Trophoblast cell (in vitro differentiated cells and primary cell): ENCODE measurements around the gene TEX19.

ENCODE experiments used
- DNase-seq, 2 donors: peaks; one replicate each; pipeline ENCODE4 v3.0.0-alpha.2; 2016
- H2AFZ ChIP-seq: 2 replicates; pipeline ENCODE4 v1.6.1; 2013; ENCODE audit warnings: low read length, moderate library complexity, mild to moderate bottlenecking; ENCODE audit not compliant: insufficient read depth, poor library complexity
- H2AK5ac ChIP-seq: 2 replicates; pipeline ENCODE4 v1.6.1; 2013; ENCODE audit warnings: mild to moderate bottlenecking, low read length
- H2BK120ac ChIP-seq: 2 replicates; pipeline ENCODE4 v1.6.1; 2013; ENCODE audit warnings: low read length, mild to moderate bottlenecking, moderate library complexity; ENCODE audit not compliant: insufficient read depth, poor library complexity
- H2BK12ac ChIP-seq: 2 replicates; pipeline ENCODE4 v1.6.1; 2013; ENCODE audit warnings: mild to moderate bottlenecking, low read length, moderate library complexity
- H2BK5ac ChIP-seq: 2 replicates; pipeline ENCODE4 v1.6.1; 2013; ENCODE audit warnings: low read length, low read depth, moderate library complexity, mild to moderate bottlenecking; ENCODE audit not compliant: poor library complexity
- H3K14ac ChIP-seq: 2 replicates; pipeline ENCODE4 v1.6.1; 2013; ENCODE audit warnings: mild to moderate bottlenecking, low read length
- H3K18ac ChIP-seq: 2 replicates; pipeline ENCODE4 v1.6.1; 2013; ENCODE audit warnings: mild to moderate bottlenecking, low read length
- H3K23ac ChIP-seq: 2 replicates; pipeline ENCODE4 v1.6.1; 2013; ENCODE audit warnings: low read length
- H3K27ac ChIP-seq: 2 replicates; pipeline ENCODE4 v1.5.1; 2013; ENCODE audit warnings: low read depth, mild to moderate bottlenecking, inconsistent platforms, low read length, moderate library complexity
- H3K27me3 ChIP-seq: 2 replicates; pipeline ENCODE4 v1.6.1; 2013; ENCODE audit warnings: inconsistent platforms, mild to moderate bottlenecking, low read length, moderate library complexity; ENCODE audit not compliant: insufficient read depth
- H3K36me3 ChIP-seq, 2 experiments: 1 replicate in 1 of 2; 2 replicates in 1 of 2; pipeline ENCODE4 v1.6.1; 2013; ENCODE audit warnings: low read length in 2 of 2, mild to moderate bottlenecking in 2 of 2, moderate library complexity in 1 of 2; ENCODE audit not compliant: insufficient read depth in 2 of 2, control insufficient read depth in 1 of 2
- H3K4ac ChIP-seq: 2 replicates; pipeline ENCODE4 v1.6.1; 2013; ENCODE audit warnings: low read depth, mild to moderate bottlenecking, low read length, moderate library complexity
- H3K4me1 ChIP-seq, 2 experiments: 1 replicate in 1 of 2; 2 replicates in 1 of 2; pipeline ENCODE4 v1.6.1; 2013; ENCODE audit warnings: low read length in 2 of 2, mild to moderate bottlenecking in 2 of 2, moderate library complexity in 1 of 2; ENCODE audit not compliant: insufficient read depth in 2 of 2, control insufficient read depth in 1 of 2
- H3K4me2 ChIP-seq: 2 replicates; pipeline ENCODE4 v1.6.1; 2013; ENCODE audit warnings: inconsistent platforms, mild to moderate bottlenecking, low read length, moderate library complexity
- H3K4me3 ChIP-seq: 2 replicates; pipeline ENCODE4 v1.5.1; 2013; ENCODE audit warnings: mild to moderate bottlenecking, low read depth, low read length, inconsistent platforms
- H3K79me1 ChIP-seq: one replicate; pipeline ENCODE4 v1.6.1; 2013; ENCODE audit warnings: low read length
- H3K79me2 ChIP-seq: 2 replicates; pipeline ENCODE4 v1.6.1; 2013; ENCODE audit warnings: low read length, mild to moderate bottlenecking; ENCODE audit not compliant: control insufficient read depth, insufficient read depth, poor library complexity
- H3K9ac ChIP-seq: 2 replicates; pipeline ENCODE4 v1.6.1; 2013; ENCODE audit warnings: mild to moderate bottlenecking, low read length
- H3K9me3 ChIP-seq: 2 replicates; pipeline ENCODE4 v1.6.1; 2013; ENCODE audit warnings: low read depth, mild to moderate bottlenecking, control low read depth, inconsistent platforms, low read length; ENCODE audit not compliant: insufficient read depth
- H4K12ac ChIP-seq: 2 replicates; pipeline ENCODE4 v1.6.1; 2013; ENCODE audit warnings: low read depth, mild to moderate bottlenecking, low read length, moderate library complexity
- H4K8ac ChIP-seq: 2 replicates; pipeline ENCODE4 v1.6.1; 2013; ENCODE audit warnings: low read depth, mild to moderate bottlenecking, low read length, moderate library complexity
- H4K91ac ChIP-seq: one replicate; pipeline ENCODE4 v1.6.1; 2013; ENCODE audit warnings: low read depth, mild to moderate bottlenecking, low read length, moderate library complexity
- WGBS: extraction: QIAGEN DNeasy Blood & Tissue Kit; methylation state at CpG from one replicate; pipeline ENCODE4 v1.1.7; 2013; ENCODE audit warnings: missing lambda C conversion rate; ENCODE audit not compliant: insufficient read length, insufficient coverage; ENCODE audit errors: extremely low coverage; 5-methylcytosine and 5-hydroxymethylcytosine counted together

Gene TEX19

DNA sequence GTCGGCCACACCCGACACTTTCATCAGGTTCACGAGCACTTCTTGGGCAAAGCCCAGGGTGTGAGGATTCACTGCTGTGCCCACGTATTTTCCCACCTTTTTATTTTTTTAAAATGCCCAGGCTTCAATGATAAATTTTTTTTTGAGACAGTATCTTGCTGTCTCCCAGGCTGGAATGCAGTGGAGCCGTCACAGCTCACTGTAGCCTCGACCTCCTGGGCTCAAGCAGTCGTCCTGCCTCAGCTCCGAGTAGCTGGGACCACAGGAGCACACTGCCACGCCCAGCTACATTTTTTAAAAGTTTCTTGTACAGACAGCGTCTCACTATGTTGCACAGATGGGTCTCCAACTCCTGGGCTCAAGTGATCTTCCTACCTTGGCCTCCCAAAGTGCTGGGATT, 30.3 kb downstream of the TEX19 start:
- Histone ChIP-seq H3K14ac (no peak overlapping the region), H3K9ac (no peak overlapping the region), H3K9me3 (no peaks in the 10 kb centered on the region), H3K4ac (no peak overlapping the region), H4K8ac (no peak overlapping the region), H2AK5ac (no peak overlapping the region), H2BK5ac (no peak overlapping the region), H2BK120ac (no peak overlapping the region), H3K4me1 (peaks cover 0 to 3% of the 10 kb centered on the region in 2 experiments), H2BK12ac (no peak overlapping the region), H4K12ac (no peak overlapping the region), H2AFZ (no peak overlapping the region), H3K79me2 (no peaks in the 10 kb centered on the region), H3K23ac (no peak overlapping the region), H3K18ac (no peak overlapping the region), H4K91ac (no peak overlapping the region), H3K27ac (no peak overlapping the region), H3K4me3 (no peak overlapping the region), H3K4me2 (no peak overlapping the region), H3K79me1 (no peaks in the 10 kb centered on the region), H3K36me3 (peaks cover 3 to 12% of the 10 kb centered on the region in 2 experiments), H3K27me3 (no peaks in the 10 kb centered on the region)
- no CpG with 5 or more reads among the region's 10 CpGs for WGBS
- DNase-seq, result no peak

DNA sequence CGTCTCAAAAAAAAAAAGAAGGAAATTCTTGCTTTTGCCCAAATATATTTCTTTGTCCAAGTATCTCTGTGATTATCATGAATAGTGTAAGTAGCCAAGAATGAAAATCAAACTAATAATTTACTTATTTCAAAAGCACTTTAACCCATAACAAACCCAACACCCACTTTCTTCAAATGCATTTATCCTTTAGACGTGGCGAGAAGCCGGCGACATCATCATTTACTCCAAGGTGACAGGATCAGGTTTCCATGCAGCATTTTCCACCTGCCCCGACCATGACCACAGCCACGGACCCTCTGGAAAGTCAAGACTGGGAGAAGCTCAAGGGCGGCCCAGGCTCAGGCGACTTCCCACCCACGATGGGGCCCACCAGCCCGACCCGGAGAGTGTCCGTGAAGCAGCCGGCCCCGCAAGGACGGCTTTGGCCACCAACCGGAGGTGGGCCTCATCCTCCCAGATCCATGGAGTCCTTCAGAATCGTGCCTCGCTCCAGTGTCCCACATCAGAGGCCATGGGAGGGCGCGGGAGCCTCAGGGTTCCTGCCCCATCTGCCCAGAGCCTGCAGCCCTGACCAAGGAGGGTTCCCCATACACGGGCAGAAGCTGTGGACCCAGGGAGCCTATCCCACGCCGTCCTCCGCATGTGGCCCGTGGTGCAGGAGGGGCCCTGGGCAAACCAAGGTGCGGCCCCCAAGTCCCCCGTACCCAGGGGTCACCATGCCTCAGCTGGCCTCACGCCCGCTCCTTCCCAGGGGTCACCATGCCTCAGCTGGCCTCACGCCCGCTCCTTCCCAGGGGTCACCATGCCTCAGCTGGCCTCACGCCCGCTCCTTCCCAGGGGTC, 31.2 kb downstream of the TEX19 start:
- no peak overlapping the region for H4K8ac ChIP-seq
- no CpG with 5 or more reads among the region's 34 CpGs for WGBS
- H3K4me3 ChIP-seq, result no peak overlapping the region
- no peak for DNase-seq
- H3K4me2 ChIP-seq, result no peak overlapping the region
- no peak overlapping the region for H2AK5ac ChIP-seq
- no peak overlapping the region for H2BK5ac ChIP-seq
- H2BK120ac ChIP-seq, result no peak overlapping the region
- no peak overlapping the region for H3K14ac ChIP-seq
- no peak overlapping the region for H3K27ac ChIP-seq
- no peak overlapping the region for H4K12ac ChIP-seq
- H3K9me3 ChIP-seq, result no peaks in the 10 kb centered on the region
- no peaks in the 10 kb centered on the region for H3K79me1 ChIP-seq
- no peak overlapping the region for H3K23ac ChIP-seq
- H3K9ac ChIP-seq, result no peak overlapping the region
- H3K36me3 ChIP-seq, result peaks cover 3 to 12% of the 10 kb centered on the region in 2 experiments
- no peak overlapping the region for H2BK12ac ChIP-seq
- H3K4me1 ChIP-seq, result peaks cover 0 to 3% of the 10 kb centered on the region in 2 experiments
- H3K18ac ChIP-seq, result no peak overlapping the region
- H3K79me2 ChIP-seq, result no peaks in the 10 kb centered on the region
- H3K27me3 ChIP-seq, result no peaks in the 10 kb centered on the region
- H3K4ac ChIP-seq, result no peak overlapping the region
- H2AFZ ChIP-seq, result no peak overlapping the region
- H4K91ac ChIP-seq, result no peak overlapping the region

DNA sequence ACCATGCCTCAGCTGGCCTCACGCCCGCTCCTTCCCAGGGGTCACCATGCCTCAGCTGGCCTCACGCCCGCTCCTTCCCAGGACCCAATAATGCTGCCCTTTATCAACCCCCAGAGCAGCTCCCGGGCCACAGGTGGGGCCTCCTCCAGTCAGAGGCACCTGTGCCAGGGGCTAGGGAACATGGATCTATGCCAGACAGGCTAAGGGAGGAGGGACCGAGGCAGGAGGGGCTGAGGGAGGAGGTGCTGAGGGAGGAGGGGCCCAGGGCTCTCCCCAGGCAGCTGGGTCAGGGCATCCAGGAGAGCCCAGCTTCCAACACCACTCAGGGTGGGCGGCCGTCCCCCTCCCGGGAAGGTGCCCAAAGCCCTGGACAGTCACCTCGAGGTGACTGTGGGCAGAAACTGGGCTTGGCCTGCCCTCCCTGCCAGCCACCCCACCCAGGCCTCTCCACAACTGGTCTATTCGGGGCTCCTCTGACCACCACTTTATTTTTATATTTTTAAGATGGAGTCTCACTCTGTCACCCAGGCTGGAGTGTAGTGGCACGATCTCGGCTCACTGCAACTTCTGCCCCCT, 31.9 kb downstream of the TEX19 start:
- H4K8ac ChIP-seq, result no peak overlapping the region
- no peak overlapping the region for H3K4ac ChIP-seq
- H4K12ac ChIP-seq, result no peak overlapping the region
- no peak overlapping the region for H3K14ac ChIP-seq
- no peaks in the 10 kb centered on the region for H3K9me3 ChIP-seq
- no peak overlapping the region for H3K4me3 ChIP-seq
- H3K4me2 ChIP-seq, result no peak overlapping the region
- peaks cover 0 to 3% of the 10 kb centered on the region in 2 experiments for H3K4me1 ChIP-seq
- H2BK5ac ChIP-seq, result no peak overlapping the region
- H3K27ac ChIP-seq, result no peak overlapping the region
- H3K79me1 ChIP-seq, result no peaks in the 10 kb centered on the region
- no peak overlapping the region for H2AK5ac ChIP-seq
- no peak overlapping the region for H3K23ac ChIP-seq
- no peaks in the 10 kb centered on the region for H3K27me3 ChIP-seq
- H3K79me2 ChIP-seq, result no peaks in the 10 kb centered on the region
- no peak overlapping the region for H2BK12ac ChIP-seq
- no peak overlapping the region for H3K9ac ChIP-seq
- no peak overlapping the region for H3K18ac ChIP-seq
- H4K91ac ChIP-seq, result no peak overlapping the region
- WGBS, result no CpG with 5 or more reads among the region's 13 CpGs
- peaks cover 3 to 12% of the 10 kb centered on the region in 2 experiments for H3K36me3 ChIP-seq
- no peak overlapping the region for H2BK120ac ChIP-seq
- no peak for DNase-seq
- H2AFZ ChIP-seq, result no peak overlapping the region

DNA sequence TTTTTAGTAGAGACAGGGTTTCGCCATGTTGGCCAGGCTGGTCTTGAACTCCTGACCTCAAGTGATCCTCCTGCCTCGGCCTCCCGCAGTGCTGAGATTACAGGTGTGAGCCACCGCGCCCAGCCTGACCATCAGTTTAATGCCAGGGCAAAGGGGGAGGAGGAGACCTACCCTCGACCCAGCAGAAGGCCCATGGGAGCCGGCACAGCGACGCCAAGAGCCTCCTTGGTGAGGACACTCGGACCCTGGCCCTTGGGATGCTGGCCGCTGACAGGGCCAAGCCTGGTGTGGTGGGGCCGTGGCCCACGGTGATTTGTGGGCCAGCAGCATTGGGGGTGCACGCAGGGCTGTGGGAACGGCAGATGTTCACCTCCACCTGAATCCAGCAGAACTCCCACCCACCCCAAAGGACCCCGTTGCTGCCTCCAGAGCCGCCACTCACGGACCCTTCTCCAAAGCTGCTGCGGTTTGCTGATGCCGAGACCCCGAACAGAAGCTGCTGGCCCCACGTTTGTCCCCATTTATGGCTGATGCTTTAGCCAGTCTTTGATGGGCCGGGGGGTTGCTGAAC, 32.5 kb downstream of the TEX19 start:
- WGBS, result no CpG with 5 or more reads among the region's 23 CpGs
- no peak overlapping the region for H3K4ac ChIP-seq
- H4K8ac ChIP-seq, result no peak overlapping the region
- no peaks in the 10 kb centered on the region for H3K9me3 ChIP-seq
- H4K12ac ChIP-seq, result no peak overlapping the region
- no peaks in the 10 kb centered on the region for H3K79me2 ChIP-seq
- H3K4me1 ChIP-seq, result peaks cover 0 to 3% of the 10 kb centered on the region in 2 experiments
- no peak overlapping the region for H4K91ac ChIP-seq
- H3K79me1 ChIP-seq, result no peaks in the 10 kb centered on the region
- no peak overlapping the region for H2BK12ac ChIP-seq
- H3K4me3 ChIP-seq, result no peak overlapping the region
- H2BK5ac ChIP-seq, result no peak overlapping the region
- DNase-seq, result no peak
- H3K18ac ChIP-seq, result no peak overlapping the region
- H3K27ac ChIP-seq, result no peak overlapping the region
- no peak overlapping the region for H3K9ac ChIP-seq
- no peak overlapping the region for H3K4me2 ChIP-seq
- H3K14ac ChIP-seq, result no peak overlapping the region
- peaks cover 3 to 12% of the 10 kb centered on the region in 2 experiments for H3K36me3 ChIP-seq
- H3K27me3 ChIP-seq, result no peaks in the 10 kb centered on the region
- no peak overlapping the region for H2BK120ac ChIP-seq
- H3K23ac ChIP-seq, result no peak overlapping the region
- H2AFZ ChIP-seq, result no peak overlapping the region
- no peak overlapping the region for H2AK5ac ChIP-seq
